NOMO-1 (cell line): ENCODE measurements around the gene SND1.

Experiments
- DNase-seq, 2 experiments: peaks; one replicate each; lab custom pipeline; 2025; ENCODE audit not compliant: unreplicated experiment in 2 of 2; lab: John Stamatoyannopoulos, UW

The SND1 gene

DNA sequence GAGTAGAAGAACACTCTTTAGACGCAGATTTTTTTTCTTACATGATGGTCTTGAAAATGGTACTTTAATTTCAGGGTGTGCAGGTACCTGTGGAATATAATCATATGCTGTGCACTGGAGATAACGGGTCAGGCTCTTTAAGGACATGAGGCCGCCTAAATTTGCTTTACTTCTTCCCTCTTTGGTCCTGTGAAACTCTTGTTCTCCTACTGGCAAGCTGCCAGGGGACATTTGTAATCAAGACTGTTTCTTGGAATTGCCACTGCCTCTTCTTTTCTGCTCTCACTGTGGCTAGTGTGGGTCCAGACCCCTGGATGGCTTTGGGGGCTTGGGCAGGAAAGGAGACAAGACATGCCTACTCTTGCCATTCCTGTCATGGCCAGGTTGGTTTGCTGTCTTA lies 146.0 kb downstream of the SND1 start:
- no peak for DNase-seq

DNA sequence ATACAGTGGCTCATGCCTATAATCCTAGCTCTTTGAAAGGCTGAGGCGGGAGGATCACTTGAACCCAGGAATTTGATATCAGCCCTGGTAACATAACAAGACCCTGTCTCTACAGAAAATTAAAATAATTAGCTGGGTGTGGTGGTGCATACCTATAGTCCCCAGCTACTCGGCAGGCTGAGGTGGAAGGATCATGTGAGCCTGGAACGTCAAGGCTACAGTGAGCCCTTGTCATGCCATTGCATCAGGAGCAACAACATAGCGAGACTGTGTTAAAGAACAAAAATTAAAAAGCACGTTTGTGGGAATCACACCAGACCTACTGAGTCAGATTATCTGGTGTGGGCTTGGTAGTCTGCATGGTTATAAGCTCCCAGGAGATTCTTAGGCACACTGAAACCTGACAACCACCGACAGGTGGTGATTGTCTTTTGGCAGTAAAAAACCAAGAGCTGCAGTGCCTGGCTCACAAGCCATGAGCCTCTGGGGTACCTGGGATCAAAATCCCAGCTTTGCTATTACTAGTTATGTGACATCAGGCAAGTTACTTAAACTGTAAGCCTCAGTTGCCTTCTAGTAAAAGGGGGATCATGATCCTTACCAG lies 146.9 kb downstream of the SND1 start:
- DNase-seq = no peak

DNA sequence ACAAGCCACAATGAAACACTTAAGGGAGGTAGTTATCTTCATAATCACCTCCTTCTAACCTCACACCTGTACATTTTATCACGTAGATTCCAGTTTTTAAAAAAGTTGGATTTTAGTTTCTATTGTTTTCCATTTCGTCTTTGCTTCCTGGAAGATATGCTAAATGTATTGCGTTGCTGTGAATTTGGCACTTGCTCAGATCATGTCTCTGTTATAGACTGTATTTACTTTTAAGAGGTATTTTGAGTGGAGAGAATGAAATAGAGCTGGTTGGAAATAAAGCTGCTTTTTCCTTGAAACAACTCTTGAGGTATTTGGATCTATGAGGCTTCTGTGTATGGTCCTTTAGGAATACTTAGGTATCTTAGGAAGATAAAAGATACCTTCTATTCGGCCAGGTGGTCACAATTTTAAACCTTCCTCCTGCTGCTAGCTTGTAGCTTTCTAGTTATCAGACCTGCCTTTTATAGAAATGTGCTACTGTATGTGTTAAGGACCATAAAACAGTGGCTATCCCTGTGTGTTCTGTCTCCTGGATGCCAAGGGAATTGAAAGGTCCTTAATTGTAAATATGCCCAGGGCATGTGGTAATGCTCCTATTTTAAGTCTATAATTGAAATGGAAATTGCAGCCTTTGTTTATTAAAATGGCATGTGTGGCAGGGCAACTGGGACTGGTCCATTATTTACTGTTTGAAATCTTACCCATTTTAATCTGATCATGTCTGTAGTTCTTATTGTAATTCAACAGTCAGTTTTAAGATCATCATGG lies 147.7 kb downstream of the SND1 start:
- no peak for DNase-seq

DNA sequence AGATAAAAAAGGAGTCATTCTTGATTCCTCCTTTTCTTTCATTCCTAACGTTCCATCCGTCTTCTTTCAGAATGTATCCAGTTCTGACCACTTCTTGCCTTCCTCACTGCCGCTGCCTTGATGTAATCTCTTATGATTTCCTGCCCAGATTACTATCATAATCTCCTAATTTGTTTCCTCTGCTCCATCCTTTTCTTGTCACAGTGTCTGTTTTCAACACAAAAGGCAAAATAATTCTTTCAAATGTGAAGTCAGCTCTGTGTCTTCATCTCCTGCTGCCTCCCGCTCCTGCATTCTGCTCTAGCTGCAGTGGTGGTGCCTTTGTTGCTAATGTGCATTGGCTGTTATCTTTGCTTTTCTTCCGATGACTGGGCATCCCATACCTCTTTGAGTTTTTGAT lies 150.9 kb downstream of the SND1 start:
- no peak for DNase-seq

DNA sequence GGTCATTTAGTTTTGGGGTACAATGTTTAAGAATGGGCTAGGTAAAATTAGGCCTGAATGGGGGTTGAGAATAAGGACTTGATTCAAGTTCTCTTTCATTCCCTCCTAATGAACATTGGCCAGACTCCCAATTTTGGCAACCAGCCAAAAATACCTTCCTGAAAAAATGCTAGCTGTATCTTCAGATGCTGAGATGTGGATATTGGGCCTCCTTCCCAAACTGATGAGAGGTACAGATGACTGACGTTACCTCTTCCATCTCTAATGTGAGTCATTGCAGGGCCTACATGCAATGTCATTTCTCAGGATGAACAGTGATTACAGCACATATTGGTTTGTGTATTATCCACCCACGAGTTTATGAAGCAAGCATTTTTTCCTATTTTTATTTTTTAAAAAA lies 151.6 kb downstream of the SND1 start:
- no peak for DNase-seq

DNA sequence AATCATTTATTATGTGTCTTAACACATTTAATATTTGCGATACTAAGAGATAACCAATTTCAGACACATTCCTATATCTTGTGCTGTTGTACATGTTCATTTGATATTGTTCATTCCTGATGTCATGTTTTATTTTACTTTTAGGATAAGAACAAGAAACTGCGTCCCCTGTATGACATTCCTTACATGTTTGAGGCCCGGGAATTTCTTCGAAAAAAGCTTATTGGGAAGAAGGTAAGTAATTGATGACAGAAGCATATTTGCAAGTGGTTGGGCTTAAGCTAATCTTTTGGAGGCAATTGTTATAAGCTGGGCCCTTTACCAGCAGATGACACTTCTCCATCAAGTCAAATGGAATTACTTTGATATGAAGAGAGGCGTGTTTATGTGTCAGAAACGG lies 155.3 kb downstream of the SND1 start:
- DNase-seq = no peak

DNA sequence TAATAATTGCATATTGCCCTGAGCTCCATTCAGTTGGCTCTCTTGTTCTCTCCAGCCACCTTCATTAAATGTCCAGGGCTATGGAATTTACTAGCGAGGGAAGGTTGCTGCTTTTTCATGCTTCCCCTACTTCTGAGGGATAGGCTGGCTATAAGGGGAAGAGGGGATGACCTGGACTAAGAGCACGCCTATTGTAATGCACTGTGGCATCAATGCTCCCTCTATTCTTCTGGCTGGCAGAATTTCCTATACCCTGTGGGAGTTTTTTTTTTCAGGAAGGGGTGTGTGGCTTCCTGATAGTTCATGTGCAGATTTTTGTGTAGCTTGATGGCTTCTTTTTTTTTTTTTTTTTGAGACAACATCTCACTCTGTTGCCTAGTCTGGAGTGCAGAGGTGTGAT lies 155.8 kb downstream of the SND1 start:
- DNase-seq = no peak

DNA sequence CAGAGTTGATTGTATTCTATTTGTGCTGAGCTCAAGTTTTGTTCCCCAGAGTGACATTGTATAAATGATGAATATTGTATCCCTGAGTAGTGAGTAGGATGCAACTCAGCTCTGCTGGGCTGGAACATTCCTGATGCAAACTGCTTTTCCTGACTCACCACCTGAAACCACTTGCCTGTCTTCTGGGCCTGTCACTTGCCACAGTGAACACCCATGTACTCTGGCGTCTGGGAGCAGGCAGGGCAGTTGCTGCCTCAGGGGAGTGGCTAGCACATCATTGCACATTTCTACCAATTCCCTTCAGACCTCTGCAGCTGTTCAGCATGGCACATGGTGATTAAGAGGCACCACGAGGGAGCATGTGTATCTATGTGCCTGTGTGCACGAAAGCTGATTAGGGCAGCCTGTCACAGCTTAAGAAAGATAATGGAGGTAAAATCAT lies 157.3 kb downstream of the SND1 start:
- no peak for DNase-seq

DNA sequence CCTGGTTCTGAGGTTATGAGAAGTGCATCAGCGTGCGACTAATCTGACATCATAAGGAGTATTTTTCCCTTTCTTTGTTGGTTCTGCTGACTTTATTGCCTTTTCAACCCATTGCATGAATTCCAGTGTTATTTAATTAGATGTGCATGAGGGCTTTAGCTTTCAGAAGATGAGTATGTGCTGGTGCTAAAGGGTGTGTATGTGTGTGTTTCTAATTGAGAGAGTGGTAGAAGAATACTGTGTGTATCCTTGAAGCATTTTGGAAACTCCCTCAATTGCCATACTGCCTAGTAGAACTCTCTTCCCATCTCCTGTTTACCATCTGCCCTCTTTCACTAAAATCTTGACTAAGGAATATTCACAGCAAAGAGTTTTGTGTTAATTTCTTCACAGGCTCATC lies 158.1 kb downstream of the SND1 start:
- DNase-seq = no peak

DNA sequence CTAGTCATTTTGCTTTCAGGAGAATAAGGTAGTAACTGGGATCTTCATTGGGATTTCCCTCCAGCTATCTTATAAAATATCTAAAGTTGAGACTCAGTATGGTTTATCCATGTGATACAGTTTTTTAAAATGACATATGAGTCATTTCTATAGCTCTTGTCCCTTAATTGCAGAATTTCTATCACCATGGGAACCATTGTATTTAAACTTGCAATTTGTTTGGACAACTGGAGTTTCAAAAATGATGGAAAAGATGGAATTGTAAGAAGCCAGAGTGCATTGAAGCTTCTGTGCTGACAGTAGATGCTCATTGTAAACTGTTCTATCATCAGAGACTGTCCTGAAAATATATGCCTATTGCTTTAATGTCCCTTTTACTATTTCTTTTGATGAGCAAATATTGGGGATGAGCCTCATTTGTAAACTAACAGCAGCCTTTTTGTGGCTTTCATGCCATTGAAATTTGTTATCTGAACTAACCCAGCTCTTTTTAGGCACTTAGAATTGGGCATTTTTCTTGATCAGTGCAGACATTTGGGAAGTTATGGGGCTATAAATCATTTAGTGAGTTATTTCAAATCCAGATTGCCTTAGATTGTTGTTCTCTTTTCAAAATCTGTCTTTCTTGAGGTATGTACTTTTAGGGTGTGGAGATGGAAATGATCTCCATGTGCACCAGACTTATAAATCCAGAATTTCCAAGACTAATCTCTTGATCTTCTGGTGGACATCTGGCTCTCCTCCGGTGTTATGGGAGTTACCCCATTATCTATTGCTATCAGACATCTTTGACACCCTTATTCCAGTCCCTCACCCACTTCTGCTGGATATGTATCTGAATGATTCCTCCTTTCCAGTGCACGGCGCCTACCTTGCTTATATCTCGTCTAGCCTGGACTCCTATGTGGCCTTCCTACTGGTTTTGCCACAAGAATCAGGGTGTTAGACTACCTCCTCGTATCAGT lies 159.0 kb downstream of the SND1 start:
- DNase-seq = no peak

DNA sequence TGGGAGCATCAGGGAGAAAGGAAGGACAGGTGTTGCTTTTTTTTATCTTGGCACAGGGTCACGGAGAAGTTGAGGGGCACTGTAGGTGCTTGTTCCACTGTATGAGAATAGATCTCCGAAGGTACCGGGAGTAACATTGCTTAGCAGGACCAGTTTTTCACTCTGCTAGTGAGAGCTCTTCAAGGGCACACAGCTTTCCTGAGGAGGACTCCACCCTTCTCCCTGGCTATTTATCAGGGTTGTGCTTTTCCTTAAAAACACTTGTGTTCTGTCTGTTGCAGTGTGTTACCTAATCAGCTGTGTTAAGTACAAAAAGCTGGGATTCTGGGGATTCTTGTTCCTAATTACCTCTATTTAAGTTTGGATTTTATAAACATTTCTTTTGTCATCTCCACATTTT lies 160.5 kb downstream of the SND1 start:
- DNase-seq = no peak

DNA sequence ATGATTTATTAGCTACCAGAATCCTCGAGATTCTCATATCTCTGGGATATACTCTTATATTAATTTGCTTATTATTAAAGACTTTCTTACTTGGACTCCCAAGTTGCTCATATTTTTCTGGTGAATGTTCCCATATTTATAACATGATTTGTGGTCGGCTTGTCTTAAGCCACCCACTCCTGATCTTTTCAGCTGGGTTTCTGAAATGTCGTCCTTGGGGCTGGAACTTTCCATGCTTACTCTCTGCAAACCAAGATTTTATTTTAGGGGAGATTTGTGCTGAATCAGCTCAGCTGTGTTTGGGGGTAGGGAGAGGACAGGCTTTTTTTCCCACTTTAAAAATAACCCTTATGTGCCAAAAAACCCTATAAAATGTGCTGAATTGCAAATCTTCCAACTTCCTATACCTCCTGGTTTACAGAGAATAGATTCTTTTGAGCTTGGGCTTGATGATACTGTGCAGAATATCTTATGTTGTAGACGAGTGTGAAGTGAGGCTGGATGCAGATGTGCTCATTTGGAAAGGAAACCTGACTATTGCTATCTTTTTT lies 162.1 kb downstream of the SND1 start:
- no peak for DNase-seq

DNA sequence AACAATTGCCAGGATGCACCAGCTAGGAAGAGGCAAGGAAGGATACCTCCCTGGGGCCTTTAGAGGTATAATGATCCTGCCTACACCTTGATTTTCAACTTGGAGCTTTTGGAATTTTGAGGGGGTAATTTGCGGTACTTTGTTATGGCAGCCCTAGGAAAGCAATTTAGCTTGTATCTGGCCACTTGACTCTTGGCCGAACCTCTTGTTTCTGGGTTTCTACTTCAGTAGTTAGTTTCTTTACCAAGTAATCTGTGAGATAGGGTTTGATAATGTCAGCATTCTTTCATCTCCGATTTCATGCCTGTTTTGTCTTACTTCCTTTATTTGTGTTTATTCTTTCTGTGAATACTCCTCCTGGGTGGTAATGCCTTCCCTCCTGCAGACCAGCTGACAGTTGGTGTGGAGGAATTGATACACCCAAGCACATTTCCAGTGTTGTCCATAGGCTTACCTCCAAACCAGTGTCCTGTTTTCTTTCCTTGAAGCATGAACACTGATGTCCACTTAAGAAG lies 163.7 kb downstream of the SND1 start:
- no peak for DNase-seq

DNA sequence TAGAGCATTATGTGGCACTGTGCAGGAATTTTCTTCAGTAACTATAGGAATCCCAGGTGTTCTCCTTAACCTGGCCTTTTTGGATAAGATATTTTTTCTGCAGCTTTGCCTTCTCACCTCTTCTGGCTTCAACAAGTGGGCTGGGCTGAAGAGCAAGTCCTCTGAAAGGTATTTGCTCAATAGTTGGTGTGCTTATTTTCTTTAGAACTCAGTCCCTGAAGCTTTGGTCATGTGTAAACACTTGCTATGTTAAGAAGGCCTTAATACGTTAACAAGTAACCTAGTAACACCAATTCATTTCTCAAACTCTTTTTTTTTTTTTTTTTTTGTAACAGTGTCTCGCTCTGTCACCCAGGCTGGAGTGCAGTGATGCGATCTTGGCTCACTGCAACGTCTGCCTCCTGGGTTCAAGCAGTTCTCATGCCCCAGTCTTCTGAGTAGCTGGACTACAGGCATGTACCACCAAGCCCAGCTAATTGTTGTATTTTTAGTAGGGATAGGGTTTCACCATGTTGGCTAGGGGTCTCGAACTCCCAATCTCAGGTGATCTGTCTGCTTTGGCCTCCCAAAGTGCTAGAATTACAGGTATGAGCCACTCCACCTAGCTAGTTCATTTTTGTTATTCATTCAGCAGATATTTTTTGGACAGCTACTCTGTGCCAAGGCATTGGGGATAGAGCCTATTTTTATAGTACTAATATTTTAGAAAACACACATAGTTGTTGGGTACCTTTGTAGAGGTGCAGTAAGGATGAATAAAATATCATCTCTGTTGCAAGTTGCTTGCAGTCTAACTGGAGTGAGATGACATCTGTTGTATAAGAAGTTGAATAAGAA lies 164.6 kb downstream of the SND1 start:
- no peak for DNase-seq

DNA sequence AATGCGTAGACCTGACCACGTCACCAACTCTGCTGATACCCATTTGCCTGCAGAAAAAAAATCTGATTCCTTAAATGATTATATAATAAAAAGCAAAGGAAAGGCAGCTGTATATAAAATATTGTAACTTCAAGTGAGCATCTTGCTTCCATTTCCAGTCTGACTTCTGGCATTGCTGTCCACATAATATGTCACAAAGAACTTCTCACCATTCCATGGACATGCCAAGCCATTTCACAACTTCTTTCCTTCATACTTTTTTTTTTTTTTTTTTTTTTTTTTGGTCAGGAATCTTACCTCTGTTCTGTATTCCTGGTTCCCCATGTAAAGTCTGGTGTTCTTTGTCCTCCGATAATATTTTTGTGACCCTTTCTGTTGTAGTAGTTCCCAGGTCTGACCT lies 165.5 kb downstream of the SND1 start:
- no peak for DNase-seq

DNA sequence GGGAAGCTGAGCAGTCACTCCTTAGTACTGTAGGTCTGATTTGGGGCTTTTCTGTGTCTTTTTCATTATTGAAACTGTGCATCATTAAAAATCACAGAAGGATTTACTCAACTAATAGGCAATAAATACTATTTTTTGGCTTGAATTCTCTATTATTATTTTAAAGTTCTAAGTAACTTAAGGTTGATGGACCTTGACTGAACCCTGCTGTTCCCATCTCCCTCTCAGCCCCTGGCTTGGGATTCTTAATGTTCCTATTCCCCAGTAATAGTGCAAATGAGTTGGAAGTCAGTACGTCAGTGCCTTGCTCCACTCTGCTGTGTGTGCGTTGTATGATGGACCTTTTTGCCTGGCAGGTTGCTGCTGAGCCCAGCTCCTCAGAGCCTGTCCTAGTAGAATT lies 166.3 kb downstream of the SND1 start:
- DNase-seq = no peak

DNA sequence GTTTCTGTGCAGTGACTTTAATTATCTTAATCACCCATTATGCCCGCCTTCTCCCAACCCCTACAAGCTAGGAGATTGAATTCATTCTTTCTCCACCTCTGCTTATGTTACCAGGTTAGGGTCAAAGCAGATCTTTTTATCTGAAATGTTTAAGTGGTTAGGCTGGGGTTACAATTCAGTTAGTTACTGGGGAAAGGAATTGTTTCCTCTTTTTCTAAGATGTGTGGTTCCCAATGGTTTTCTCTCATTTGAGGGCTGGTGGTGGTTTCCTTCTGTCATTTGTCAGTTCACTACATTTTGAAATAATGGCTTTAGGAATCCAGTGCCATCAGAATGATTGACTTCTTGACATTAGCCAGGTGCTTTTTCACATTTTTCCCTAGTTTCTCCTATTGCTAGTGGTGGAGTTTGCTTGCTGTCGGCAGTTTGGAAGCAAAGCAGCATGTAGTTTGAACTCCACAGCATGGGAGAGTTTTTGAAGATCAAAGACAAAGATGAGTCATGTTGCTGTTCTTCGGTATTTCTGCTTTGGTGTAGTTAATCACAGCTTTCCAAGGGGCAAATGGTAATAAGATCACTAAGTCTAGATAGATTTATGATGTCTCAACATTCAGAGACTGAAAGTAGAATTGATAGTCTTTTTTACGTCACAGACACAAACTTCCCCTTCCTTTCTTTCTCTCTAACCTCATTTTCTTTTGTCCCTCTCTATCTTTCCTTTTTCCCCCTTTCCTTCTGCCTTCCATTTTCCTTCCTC lies 168.2 kb downstream of the SND1 start:
- peak in 1 of 2 experiments; percentile 34 for DNase-seq

DNA sequence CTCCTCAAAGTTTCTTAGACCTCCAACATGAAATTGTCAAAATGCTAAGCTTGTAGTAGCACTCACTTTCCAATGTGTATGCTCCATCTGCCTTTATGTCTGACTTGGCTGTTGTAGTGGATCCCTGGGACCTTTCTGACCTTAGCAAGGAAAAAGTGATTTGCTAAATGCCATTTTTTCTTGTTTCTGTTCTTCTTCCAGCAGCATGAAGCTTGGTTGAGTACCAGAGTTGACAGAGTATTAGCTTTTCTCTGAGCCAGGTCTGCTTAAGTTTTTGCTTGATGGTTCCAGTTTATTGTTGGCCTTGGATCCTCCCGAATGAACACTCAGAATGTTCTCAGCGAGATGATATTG lies 168.7 kb downstream of the SND1 start:
- DNase-seq = no peak

DNA sequence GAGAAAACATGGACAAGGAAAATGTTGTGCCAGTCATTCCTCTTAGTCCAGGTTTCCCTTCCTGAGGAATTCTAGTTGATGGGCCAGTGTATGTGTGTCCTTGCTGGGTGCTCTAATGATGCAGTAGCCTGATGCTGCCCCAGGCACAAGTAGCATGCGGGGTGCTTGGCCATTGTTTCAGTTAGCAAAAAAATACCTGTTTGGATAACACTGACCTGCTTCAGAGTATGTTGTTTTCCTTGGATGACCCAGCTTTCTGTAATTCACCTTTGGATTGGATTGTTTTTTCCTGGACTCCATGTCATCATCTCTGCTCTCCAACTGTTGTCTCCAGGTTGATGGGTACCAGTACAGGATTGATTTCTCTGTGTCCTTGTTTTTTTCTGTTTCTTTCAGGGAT lies 169.2 kb downstream of the SND1 start:
- no peak for DNase-seq
